K562 (cell line): Measurements from ENCODE around the gene VEZF1. TPM values are rescaled to one million over a fixed set of nuclear protein-coding genes. Genes with fewer than 3 reads are reported as not detected.
A peak's percentile ranks its signal among the peaks of the same experiment; 100 is the strongest.

Experiments used
- BRF1 ChIP-seq: IDR thresholded peaks from 3 replicates; pipeline ENCODE4 v1.6.1; 2011; ENCODE audit warnings: borderline replicate concordance, mild to moderate bottlenecking; ENCODE audit not compliant: insufficient read length; ENCODE audit errors: extremely low read depth
- CREM ChIP-seq: IDR thresholded peaks from 2 replicates; pipeline ENCODE4 v1.6.1; 2014; ENCODE audit warnings: antibody characterized with exemption, low read depth
- DDX20 ChIP-seq: fragments of 450-650 bp; IDR thresholded peaks from 2 replicates; pipeline ENCODE4 v1.6.1; 2016; ENCODE audit warnings: missing genetic modification characterization, low read depth, mild to moderate bottlenecking, missing compliant biosample characterization, moderate library complexity
- HDAC1 ChIP-seq, 2 experiments: fragments of 450-650 bp; IDR thresholded peaks; 2 replicates each; pipeline ENCODE4 v1.6.1; 2016 to 2017; ENCODE audit warnings: inconsistent platforms in 1 of 2, mild to moderate bottlenecking in 1 of 2, moderate library complexity in 1 of 2
- KHSRP ChIP-seq: fragments of 450-650 bp; IDR thresholded peaks from 2 replicates; pipeline ENCODE4 v1.6.1; 2017
- NFE2 ChIP-seq: IDR thresholded peaks from 2 replicates; pipeline ENCODE4 v1.6.1; 2014; ENCODE audit warnings: antibody characterized with exemption, low read depth
- NFIX ChIP-seq: fragments of 250-450 bp; sonication (Bioruptor Pico); IDR thresholded peaks from 2 replicates; pipeline ENCODE4 v1.4.0; 2020; ENCODE audit warnings: low read depth, mild to moderate bottlenecking, moderate library complexity
- NRF1 ChIP-seq, 2 experiments: fragments of 450-650 bp; IDR thresholded peaks in 1 of 2; conservative IDR thresholded peaks in 1 of 2; 2 replicates each; pipeline ENCODE4 v1.6.1; 2014; ENCODE audit warnings: mild to moderate bottlenecking in 2 of 2
- POLR2B ChIP-seq: fragments of 450-650 bp; IDR thresholded peaks from 2 replicates; pipeline ENCODE4 v1.6.1; 2018; ENCODE audit warnings: low read depth; ENCODE audit not compliant: partially characterized antibody
- PURB ChIP-seq: sonication (generic); formaldehyde crosslinking; IDR thresholded peaks from 2 replicates; pipeline ENCODE4 v1.9.0; 2021; ENCODE audit warnings: low read depth, mild to moderate bottlenecking, missing genetic modification reagents
- SPI1 ChIP-seq: IDR thresholded peaks from 2 replicates; pipeline ENCODE4 v1.6.1; 2011; ENCODE audit warnings: low read depth, low read length, control low read depth, borderline replicate concordance
- TARDBP ChIP-seq: fragments of 450-650 bp; IDR thresholded peaks from 2 replicates; pipeline ENCODE4 v1.6.1; 2016
- TBL1XR1 ChIP-seq, 2 experiments: IDR thresholded peaks; 2 replicates each; pipeline ENCODE4 v1.6.1; 2012; ENCODE audit warnings: improper control_type of control experiment in 2 of 2, low read length in 2 of 2, mild to moderate bottlenecking in 1 of 2
- VEZF1 ChIP-seq: fragments of 200-800 bp; sonication (Bioruptor generic); IDR thresholded peaks from 2 replicates; pipeline ENCODE4 v1.6.1; 2017; ENCODE audit warnings: missing genetic modification characterization, missing compliant biosample characterization
- XRCC4 ChIP-seq: IDR thresholded peaks from one replicate; pipeline ENCODE4 v1.6.1; 2011; ENCODE audit not compliant: insufficient read depth, insufficient read length; ENCODE audit errors: extremely low read depth
- ZBTB49 ChIP-seq: sonication (generic); formaldehyde crosslinking; IDR thresholded peaks from 2 replicates; pipeline ENCODE4 v1.8.0; 2022; ENCODE audit warnings: missing genetic modification reagents, mild to moderate bottlenecking, borderline replicate concordance
- ZEB2 ChIP-seq: fragments of 450-650 bp; IDR thresholded peaks from 2 replicates; pipeline ENCODE4 v1.6.1; 2016
- ZNF133 ChIP-seq: fragments of 250-450 bp; sonication (Bioruptor Pico); IDR thresholded peaks from 2 replicates; pipeline ENCODE4 v1.4.0; 2020; ENCODE audit warnings: mild to moderate bottlenecking
- ZNF175 ChIP-seq: fragments of 200-800 bp; sonication (Bioruptor generic); IDR thresholded peaks from 2 replicates; pipeline ENCODE4 v1.6.1; 2016; ENCODE audit warnings: low read depth, mild to moderate bottlenecking, missing genetic modification characterization, missing compliant biosample characterization
- ZNF239 ChIP-seq: fragments of 250-450 bp; sonication (Bioruptor Pico); IDR thresholded peaks from 2 replicates; pipeline ENCODE4 v1.4.0; 2020; ENCODE audit warnings: mild to moderate bottlenecking
- ZNF609 ChIP-seq: sonication (generic); formaldehyde crosslinking; IDR thresholded peaks from 2 replicates; pipeline ENCODE4 v1.8.1; 2023; ENCODE audit warnings: missing genetic modification reagents, mild to moderate bottlenecking, borderline replicate concordance
- polyA plus RNA-seq, 8 experiments: library from polyadenylated mRNA; depleted of rRNA in 4 of 8; stranded (reverse) in 5 of 8; unstranded in 3 of 8; fragments of >200 nt; fragmentation: Nextera tagmentation in 2 of 8; fragmentation: Illumina TruSeq in 1 of 8; extraction: Ambion mirVana in 2 of 8; extraction: Trizol in 1 of 8; gene quantifications; 2 replicates each; pipeline versions ENCODE4 v1.2.1 to v1.2.3, GENCODE V29; 2011 to 2014; ENCODE audit warnings: inconsistent platforms in 1 of 8, missing spikeins in 1 of 8
- total RNA-seq, 7 experiments: library from RNA; depleted of rRNA in 6 of 7; stranded (reverse); fragments of >200 nt in 6 of 7; fragmentation: Illumina TruSeq in 2 of 7; extraction: Trizol in 2 of 7; gene quantifications; 2 replicates each; pipeline versions ENCODE4 v1.2.1 to v1.2.3, GENCODE V29; 2011 to 2021; ENCODE audit warnings: low replicate concordance in 1 of 7

VEZF1 gene
- total and polyA plus RNA-seq, 9 of the 15 experiments (the other 6 are each of a cell fraction or from before 2014, with no cell fraction given), result 9.5 to 33.4 (median 22.1) TPM

GRCh38 chr17:57939797-57940196, 48.3 kb downstream of the VEZF1 start (continued):
- no peak for TF ChIP-seq KHSRP
- no peak for TF ChIP-seq DDX20 (tag)
- TF ChIP-seq ZEB2, result no peak
- no peak for TF ChIP-seq ZNF239 (CRISPR knock-in tag)
- no peak for TF ChIP-seq HDAC1 (IDR thresholded peaks at IDR 0.05)
- TF ChIP-seq POLR2B, result no peak
- TF ChIP-seq NFE2, result peak; percentile 73
- no peak for TF ChIP-seq NFIX (CRISPR knock-in tag)
- peak; percentile 66 for TF ChIP-seq VEZF1 (CRISPR knock-in tag)
- peak; percentile 97 for TF ChIP-seq SPI1
- TF ChIP-seq TARDBP, result no peak
- TF ChIP-seq XRCC4, result no peak
- TF ChIP-seq CREM, result peak; percentile 49; the same call in 1 of the 2 replicates
- TF ChIP-seq BRF1, result no peak
- no peak for TF ChIP-seq ZBTB49 (CRISPR knock-in tag)
- TF ChIP-seq ZNF609 (CRISPR knock-in tag), result no peak
- no peak for TF ChIP-seq NRF1 (conservative IDR thresholded peaks at IDR 0.05 in 1 of 2, IDR thresholded peaks at IDR 0.05 in 1 of 2)
- TF ChIP-seq ZNF175, result no peak
- no peak for TF ChIP-seq TBL1XR1 (IDR thresholded peaks at IDR 0.05; ENCODE audit: low read length in 2 of 2)
- TF ChIP-seq ZNF133 (CRISPR knock-in tag), result no peak
- TF ChIP-seq PURB (CRISPR knock-in tag), result no peak
